Colon (tissue), 2 donors: ENCODE results near the gene KRTAP5-6.
"Not testable (repeated sequence)": the region's sequence is repeated elsewhere in the genome, so short reads cannot be mapped to it uniquely, and the experiment has no call there.

Source experiments
- FAIRE-seq: peaks from 2 replicates; lab custom pipeline; 2012; peaks lifted over from hg19 to GRCh38; lab: Jason Lieb, UNC
- donor health status: control.
- donor health status: control.

The KRTAP5-6 gene

DNA sequence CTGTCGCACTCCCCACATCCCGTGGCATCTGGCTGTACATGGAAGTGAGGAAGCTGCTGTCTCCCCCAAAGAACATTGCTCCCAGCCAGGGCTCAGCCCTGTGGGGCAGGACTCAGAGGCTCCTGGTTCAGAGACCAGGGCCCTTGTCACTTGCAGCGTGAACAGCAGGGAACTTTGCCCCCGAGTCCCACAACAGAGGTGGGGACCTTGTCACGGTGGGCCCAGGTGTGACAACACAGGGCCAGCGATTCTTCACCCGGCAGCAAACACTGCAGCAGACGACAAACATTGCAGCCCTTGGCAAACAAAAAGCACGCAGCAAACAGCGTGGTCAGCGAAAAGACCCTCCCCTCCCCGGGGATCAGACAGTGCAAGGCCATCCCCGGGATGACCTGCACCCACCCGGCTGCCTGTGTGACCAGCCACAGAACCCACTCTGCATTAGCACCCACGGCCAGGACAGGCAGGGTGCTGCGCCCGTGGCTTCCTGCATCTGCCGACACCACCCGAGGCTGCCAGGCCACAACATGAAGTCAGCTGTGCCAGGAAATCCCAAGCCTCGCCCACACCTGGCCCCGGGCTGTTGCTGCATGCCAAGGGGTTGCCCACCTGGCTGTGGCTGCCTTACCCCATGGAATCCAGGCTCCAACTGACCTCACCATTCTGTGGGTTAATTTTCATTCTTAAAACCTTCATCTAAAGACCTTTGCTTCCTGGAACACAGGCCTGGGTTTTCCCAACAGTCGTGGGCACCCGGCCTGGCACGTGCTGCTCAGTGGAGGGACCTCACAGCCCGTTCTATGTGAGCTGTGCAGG lies 35.3 kb upstream of the KRTAP5-6 start:
- FAIRE-seq = not testable (repeated sequence)

DNA sequence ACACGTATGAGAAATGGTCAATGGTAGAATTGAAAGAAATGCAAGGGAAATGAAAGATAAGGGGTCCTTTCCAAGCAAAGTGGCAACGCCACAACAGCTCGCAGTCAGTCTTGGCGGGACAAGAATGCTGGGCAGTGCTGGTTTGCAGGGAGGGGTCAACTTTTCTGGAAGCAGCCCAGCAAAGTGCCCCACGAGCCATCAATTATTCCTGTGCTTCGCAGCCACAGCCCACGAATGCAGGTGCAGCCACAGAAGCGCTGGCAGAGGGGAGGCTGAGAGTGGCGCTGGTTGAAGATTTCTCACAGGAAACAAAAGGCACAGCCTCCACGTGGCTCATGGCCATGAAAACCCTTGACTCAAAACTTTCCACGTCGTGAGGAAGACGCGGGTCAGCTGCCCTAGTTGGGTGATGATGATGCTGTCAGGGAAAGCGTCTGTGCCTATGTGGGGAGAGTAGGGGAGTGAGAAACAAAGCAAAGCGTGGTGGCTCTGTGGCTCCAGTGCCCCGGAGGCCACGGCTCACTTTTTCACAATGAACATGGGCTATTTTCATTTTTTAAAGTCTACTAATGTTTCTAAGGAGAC lies 34.2 kb upstream of the KRTAP5-6 start:
- FAIRE-seq = not testable (repeated sequence)

- no peak for FAIRE-seq
These were observed 31.7 kb upstream of the KRTAP5-6 start for GRCh38 chr11:1665313-1665712.

GRCh38 chr11:1667121-1667850 lies 29.7 kb upstream of the KRTAP5-6 start:
- no peak for FAIRE-seq

- FAIRE-seq = no peak
These were observed 29.1 kb upstream of the KRTAP5-6 start for GRCh38 chr11:1667906-1668305.

DNA sequence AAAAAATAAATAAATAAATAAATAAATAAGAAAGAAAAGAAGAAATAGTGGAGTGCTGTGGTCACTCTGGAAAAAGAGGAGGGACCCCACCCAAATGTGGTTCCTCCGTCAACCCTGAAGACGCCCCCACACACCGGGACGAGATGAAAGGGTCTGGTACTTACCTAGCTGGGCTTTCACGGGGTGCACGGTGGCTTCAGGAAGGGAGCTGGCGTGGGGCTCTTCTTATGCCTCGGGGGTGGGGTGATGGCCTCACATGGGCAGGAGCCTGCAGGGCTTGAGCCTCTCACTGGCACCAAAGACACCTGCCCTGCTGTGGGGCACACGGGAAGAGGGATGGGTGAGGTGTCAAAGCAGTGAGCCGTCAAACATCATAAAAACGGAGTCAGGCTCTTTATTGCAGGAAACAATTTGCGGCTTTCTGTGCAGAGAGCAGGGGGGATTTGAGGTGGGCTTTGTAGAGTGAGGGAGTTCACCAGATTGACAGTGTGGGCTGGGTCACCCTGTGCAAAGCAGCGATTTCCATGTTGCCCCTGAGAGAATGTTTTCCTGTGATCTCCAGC lies 28.0 kb upstream of the KRTAP5-6 start:
- no peak for FAIRE-seq

DNA sequence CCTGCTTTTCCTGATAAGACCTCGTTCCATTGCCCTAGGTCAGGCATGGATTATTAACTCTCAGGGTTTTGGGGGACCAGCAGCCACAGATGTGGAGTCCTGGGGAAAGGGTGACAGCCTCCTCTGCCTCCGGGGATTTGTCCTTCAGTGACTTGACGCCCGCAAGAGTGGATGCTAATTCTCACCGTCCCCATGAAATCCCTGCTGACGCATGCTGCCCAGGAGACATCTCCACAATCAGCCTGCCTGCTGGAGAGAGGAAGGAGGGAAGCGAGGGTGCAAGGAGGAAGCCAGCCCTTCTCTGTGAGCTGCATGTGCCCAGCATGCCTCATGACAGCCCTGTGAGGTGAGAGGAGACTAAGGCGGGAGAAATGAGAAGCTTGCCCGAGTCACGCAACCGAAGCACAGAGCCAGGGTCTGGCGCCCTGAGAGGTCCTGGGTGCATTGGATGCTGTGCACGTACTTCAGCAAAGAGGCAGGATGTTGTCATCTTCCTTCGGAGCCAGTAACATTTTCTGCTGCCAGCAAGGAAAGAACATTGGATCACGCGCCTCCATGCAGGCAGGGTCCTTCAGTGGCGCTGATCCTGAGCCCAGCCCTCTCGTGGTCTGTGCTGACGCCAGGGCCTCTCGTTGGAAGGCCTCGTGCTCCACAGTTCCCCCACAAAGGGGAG lies 27.3 kb upstream of the KRTAP5-6 start:
- FAIRE-seq = no peak

- FAIRE-seq = peak; percentile 99
These were observed 26.5 kb upstream of the KRTAP5-6 start for GRCh38 chr11:1670457-1670856.

- no peak for FAIRE-seq
These were observed 26.1 kb upstream of the KRTAP5-6 start for GRCh38 chr11:1670905-1671371.

DNA sequence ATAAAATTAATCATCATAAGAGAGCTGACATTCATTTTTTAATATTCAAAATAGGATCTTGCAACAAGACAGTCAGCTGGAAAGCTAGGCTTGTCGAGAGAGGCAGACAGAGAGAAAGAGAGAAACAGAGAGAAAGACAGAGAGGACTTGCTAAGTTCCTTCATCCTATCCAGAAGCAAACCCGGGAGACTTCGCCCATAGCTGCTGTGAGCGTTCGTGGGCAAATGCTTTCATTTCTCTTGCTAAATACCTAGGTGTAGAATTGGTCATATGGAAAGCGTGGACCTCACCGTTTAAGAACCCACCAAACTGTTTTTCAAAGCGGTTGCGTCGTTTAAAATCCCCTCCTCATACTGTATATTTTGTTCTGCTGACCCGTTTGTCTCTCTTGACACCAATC lies 25.3 kb upstream of the KRTAP5-6 start:
- FAIRE-seq = no peak

GRCh38 chr11:1672613-1673350 lies 24.2 kb upstream of the KRTAP5-6 start:
- FAIRE-seq = no peak

DNA sequence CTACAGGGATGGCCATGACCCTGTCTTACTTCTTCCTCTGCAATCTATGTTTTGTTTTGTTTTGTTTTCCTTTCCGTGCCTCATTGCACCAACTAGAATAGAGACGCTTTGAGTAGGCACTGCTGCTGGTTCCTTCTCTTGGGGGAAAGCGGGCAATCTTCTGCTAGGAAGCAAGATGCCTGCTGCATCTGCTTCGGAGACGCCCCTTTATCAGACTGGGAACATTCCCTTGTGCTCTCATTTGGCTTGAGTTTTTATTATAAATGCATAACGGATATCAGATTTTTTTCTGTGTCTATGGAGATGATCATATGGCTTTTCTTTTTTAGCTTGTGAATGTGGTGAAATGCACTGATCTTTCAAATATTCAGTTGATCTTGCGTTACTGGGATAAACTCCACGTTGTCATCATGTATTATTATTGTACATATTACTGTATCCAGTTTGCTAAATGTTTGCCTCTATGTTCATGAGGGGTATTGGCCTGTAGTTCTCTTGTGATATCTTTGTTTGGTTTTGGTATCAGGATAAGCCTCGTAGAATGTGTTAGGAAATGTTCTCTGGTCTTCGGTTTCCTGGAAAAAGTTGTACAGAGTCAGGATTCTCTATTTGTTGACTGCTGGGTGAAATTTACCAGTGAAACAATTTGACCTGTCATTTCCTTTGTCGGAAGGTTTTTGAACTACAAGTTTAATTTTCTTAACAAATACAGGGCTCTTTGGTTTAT lies 23.4 kb upstream of the KRTAP5-6 start:
- FAIRE-seq = no peak

GRCh38 chr11:1674173-1675131 lies 22.5 kb upstream of the KRTAP5-6 start:
- no peak for FAIRE-seq

GRCh38 chr11:1675536-1676228 lies 21.3 kb upstream of the KRTAP5-6 start:
- no peak for FAIRE-seq

DNA sequence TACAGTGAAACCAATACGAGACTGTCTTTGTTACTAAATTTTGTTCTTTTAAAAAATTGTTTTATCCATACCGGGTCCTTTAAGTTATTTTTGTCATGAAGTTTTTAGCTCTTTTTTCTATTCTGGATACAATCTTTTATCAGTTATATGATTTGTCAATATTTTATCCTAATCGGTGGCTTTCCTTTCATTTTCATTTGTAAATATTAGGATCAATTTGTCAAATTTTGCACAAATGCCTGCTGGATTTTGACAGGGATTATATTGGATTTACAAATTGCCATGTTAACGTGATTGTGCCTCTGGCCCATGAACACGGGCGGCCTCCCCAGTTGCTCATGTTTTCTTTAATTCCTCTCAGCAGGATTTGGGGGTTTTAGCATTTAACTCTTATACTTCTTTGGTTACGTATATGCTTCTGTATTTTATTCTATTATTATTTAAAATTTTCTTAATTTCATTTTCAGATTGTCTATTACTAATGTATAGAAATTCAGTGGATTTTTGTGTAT lies 20.7 kb upstream of the KRTAP5-6 start:
- FAIRE-seq = no peak

GRCh38 chr11:1679881-1680280 lies 17.1 kb upstream of the KRTAP5-6 start:
- FAIRE-seq = no peak

DNA sequence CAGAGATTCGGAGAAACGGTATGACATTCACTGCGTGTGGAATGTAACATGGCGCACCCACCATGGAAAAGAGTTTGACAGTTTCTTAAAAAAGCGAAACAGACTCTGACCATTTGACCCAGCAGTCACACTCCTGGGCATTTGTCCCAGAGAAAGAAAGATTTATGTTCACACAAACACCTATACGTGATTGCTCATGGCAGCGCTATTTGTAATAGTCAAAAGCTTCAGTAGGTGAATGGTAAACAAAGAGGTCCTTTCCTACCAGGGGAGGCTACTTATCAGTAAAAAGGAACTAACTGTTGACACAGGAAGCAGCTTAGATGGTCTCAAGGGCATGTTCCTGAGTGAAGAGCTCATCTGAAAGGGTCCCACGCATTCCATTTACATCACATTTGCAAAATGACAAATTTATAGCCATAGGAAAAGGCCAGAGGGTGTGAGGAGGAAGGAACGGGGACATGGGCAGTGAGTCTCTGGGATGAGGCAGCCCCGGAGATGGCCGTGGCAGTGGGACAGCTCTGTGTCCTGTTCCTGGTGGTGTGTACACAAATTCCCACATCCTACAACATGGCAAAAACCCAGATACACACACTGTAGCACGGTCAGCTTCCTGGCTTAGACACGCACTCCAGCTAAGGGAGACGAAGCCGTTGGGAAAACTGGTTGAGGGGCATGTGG lies 14.6 kb upstream of the KRTAP5-6 start:
- FAIRE-seq = no peak

DNA sequence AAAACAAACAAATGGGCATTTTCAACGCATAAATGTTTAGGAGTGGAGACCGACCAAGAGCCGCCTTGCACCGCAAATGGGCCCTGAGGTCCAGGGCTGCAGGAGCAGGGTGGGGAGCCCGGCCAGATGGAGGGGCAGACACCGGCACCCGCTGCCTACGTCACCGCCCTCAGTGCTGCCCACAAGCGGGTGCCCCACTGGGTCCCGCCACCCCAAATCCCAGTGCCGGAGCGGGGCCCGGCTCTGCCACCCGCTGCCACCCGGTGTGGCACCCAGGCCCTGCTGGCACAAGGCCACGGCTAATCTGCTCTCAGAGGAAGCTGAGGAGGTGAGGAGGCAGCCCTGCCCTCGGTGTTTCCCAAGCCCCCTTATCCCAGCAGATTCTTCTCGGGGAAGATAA lies 13.8 kb upstream of the KRTAP5-6 start:
- not testable (repeated sequence) for FAIRE-seq
